Mesodermal cell (in vitro differentiated cells): ENCODE results near the gene PAIP2.

ENCODE experiments used
- H3K27ac ChIP-seq: 2 replicates; pipeline ENCODE4 v1.7.0; 2013; ENCODE audit warnings: mild to moderate bottlenecking, low read depth, low read length, moderate library complexity; ENCODE audit not compliant: severe bottlenecking
- H3K36me3 ChIP-seq: 2 replicates; pipeline ENCODE4 v1.7.1; 2013; ENCODE audit warnings: mild to moderate bottlenecking, low read length, moderate library complexity; ENCODE audit not compliant: control insufficient read depth, insufficient read depth
- H3K4me1 ChIP-seq: one replicate; pipeline ENCODE4 v1.7.1; 2013; ENCODE audit warnings: mild to moderate bottlenecking, low read length; ENCODE audit not compliant: insufficient read depth, control insufficient read depth, poor library complexity, severe bottlenecking
- H3K4me3 ChIP-seq: 2 replicates; pipeline ENCODE4 v1.7.0; 2013; ENCODE audit warnings: low read length, control low read depth, mild to moderate bottlenecking; ENCODE audit not compliant: insufficient read depth, poor library complexity, severe bottlenecking; ENCODE audit errors: extremely low read depth
- H3K9me3 ChIP-seq: 2 replicates; pipeline ENCODE4 v1.7.1; 2013; ENCODE audit warnings: mild to moderate bottlenecking, low read length, moderate library complexity; ENCODE audit not compliant: control insufficient read depth
- WGBS, 2 experiments: methylation state at CpG; one replicate each; pipeline ENCODE4 v1.1.5; 2013; ENCODE audit warnings: missing lambda C conversion rate in 2 of 2; ENCODE audit not compliant: insufficient coverage in 2 of 2; 5-methylcytosine and 5-hydroxymethylcytosine counted together

The PAIP2 gene

DNA sequence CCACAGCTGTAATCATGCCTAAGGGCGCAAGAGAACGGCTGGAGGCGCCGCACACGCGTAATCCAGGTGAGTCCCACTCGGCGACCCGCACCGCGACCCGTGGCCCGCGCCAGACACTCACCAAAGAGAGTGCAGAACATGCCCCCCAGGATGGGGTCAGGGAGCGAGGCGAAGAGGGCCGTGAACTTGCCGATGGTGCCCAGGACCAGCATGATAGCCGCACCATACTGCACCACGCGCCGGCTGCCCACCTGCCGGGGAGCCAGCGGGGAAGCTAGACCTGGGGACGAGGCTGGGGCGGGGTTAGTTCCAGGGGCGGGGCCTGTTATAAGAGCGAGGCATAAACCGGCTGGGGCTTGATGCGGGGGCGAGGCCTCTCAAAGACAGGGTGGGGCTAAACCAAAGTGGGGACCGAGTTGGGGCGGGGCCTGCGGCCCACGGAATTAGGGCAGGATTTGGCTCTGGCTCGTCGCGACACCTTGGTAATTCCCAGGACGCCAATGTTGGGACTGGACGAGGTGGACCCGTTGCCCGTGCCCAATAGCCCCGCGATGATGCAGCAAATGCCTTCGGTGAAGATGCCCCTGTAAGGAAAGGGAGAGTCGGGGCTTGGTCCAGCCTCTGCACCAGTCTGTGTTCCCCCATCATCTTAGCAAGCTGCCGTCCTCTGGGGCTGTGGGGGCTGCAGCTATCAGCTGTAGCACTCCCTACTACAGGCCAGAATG, 36.6 kb downstream of the PAIP2 start:
- no peaks in the 10 kb centered on the region for H3K9me3 ChIP-seq
- no peak overlapping the region for H3K27ac ChIP-seq
- no peak overlapping the region for H3K4me3 ChIP-seq
- peaks cover 4% of the 10 kb centered on the region for H3K4me1 ChIP-seq
- H3K36me3 ChIP-seq = peaks cover 23% of the 10 kb centered on the region
- WGBS, 2 experiments = 93 to 94% methylated on average over 34 to 47 of the region's 47 CpGs

DNA sequence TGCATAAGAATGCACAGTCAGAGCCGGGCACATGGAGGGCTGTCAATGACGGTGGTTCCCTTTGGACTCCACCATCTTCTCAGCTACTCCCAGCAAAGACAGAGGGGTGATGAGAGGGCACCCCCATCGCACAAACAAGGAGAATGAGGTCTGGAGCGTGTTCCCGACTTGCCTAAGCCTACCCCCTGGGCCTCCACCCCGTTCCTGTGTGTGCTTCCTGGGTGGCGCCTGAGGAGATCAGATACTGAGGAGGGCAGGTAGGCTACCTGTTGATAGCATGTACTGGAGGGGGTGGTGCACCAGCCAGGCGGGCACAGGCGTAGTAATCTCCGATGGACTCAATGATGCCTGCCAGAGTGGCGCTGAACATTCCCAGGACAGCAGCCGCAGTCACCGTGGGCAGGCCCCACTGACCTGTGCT, 37.3 kb downstream of the PAIP2 start:
- H3K9me3 ChIP-seq = no peaks in the 10 kb centered on the region
- H3K27ac ChIP-seq = no peak overlapping the region
- H3K36me3 ChIP-seq = peaks cover 17% of the 10 kb centered on the region
- no peak overlapping the region for H3K4me3 ChIP-seq
- 97% methylated on average over 10 to 13 of the region's 13 CpGs for WGBS, 2 experiments
- peaks cover 4% of the 10 kb centered on the region for H3K4me1 ChIP-seq

DNA sequence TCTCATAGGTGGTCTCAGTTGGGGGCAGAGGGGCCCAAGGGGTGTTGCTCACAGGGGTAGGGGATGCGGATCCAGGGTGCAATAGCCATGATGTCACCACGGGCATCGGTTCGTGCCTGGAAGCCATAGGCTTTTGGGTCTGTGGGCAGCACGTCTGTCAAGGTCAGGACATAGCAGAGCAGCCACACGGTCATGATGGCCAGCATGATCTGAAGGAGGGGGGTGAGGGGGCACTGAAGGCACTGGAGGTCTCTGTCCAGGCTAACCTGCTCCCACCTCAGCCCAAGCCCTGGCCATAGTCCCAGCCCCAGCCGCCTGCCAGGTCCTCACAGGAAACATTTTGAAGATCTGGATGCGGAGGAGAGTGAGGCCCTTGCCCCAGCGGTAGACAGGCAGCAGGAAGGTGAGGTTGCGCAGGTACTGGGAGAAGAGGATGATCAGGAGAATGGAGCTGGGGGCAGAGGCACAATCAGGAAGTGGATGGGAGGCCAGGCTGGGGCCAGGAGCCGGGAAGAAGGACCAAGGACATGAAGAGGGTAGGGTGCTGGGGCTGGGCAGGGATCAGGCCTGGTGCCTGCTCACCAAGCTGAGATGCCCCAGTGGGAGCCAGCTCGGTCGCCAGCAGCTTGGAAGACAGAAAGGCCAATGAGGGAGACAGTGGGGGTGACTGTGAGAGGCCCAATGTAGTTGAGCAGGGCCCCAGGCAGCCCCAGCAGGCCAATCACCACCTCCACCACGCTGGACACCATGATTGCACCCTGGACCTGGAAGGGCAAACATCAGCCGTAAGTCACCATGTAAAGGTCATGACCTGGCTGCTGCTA, 38.2 kb downstream of the PAIP2 start:
- Histone ChIP-seq H3K4me3 (no peak overlapping the region), H3K27ac (no peak overlapping the region), H3K9me3 (no peaks in the 10 kb centered on the region), H3K4me1 (peaks cover 4% of the 10 kb centered on the region), H3K36me3 (peaks cover 13% of the 10 kb centered on the region)
- 93 to 97% methylated on average over 8 to 15 of the region's 15 CpGs for WGBS, 2 experiments

DNA sequence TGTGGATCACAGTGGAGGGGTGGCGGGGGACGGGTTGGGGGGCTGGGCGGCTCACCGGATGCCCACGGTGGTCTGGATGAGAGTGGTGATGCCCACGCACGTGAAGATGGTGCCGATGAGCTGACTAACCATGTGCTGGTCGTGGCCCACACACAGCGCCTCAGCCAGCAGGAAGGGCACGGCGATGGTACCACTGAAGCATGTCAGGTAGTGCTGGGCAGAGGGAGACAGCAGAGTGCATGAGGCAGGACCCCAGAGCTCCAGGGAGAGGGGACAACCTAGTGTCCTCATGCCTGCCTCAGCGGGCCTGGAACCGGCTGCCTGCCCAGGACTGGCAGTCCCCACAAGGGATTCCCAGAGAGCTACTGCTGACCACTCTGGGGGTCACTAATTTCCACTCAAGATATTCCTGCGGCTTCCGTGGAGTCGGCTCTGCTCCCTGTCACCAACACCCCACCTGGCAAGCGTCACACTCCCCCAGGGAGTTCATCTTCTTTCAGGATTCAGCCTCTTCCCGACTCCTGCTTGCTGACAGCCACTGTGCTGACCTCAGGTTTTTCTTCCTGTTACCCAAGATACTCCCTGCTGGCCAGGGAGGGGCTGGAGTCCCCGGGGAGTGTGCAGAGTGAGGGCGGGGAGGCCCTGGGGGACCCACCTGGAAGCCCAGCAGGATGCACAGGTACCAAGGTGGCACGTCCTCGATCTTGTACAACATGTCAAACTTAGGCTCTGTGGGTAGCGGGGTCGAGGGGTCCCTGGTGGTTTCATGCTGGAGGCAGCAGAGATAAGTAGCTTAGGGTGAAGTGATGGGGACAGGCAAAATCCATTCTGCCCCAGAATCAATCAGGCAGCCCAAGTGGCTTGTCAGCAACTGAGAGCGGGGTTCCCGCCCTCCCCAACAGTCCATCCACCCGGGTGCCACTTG, 40.4 kb downstream of the PAIP2 start:
- H3K27ac ChIP-seq = no peak overlapping the region
- H3K36me3 ChIP-seq = peaks cover 2% of the 10 kb centered on the region
- 95 to 97% methylated on average over 23 to 26 of the region's 28 CpGs for WGBS, 2 experiments
- peaks cover 4% of the 10 kb centered on the region for H3K4me1 ChIP-seq
- no peak overlapping the region for H3K4me3 ChIP-seq
- H3K9me3 ChIP-seq = no peaks in the 10 kb centered on the region

DNA sequence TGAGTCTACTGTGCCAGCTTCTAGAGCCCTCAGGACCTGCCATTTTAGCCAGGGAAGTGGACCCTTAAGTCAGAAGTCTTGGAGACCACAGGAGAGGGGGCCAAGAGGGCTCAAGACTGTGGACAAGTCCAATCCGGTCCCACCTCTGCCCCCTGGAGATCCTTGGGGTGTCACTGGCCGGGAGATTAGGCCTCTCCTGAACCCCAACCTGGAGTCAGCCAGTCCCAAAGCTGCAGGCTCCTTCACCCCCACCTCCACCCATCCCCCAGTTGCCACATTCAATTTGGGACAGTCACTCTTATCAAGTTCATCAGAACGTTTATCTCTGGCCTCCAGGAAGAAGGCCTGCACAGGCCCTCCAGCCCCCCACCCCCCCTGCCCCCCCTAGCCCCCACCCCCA, 41.2 kb downstream of the PAIP2 start:
- 72 to 100% methylated on average over 2 of the region's 3 CpGs for WGBS, 2 experiments
- no peaks in the 10 kb centered on the region for H3K36me3 ChIP-seq
- H3K4me3 ChIP-seq = no peak overlapping the region
- H3K9me3 ChIP-seq = no peaks in the 10 kb centered on the region
- H3K27ac ChIP-seq = no peak overlapping the region
- peaks cover 5% of the 10 kb centered on the region for H3K4me1 ChIP-seq

DNA sequence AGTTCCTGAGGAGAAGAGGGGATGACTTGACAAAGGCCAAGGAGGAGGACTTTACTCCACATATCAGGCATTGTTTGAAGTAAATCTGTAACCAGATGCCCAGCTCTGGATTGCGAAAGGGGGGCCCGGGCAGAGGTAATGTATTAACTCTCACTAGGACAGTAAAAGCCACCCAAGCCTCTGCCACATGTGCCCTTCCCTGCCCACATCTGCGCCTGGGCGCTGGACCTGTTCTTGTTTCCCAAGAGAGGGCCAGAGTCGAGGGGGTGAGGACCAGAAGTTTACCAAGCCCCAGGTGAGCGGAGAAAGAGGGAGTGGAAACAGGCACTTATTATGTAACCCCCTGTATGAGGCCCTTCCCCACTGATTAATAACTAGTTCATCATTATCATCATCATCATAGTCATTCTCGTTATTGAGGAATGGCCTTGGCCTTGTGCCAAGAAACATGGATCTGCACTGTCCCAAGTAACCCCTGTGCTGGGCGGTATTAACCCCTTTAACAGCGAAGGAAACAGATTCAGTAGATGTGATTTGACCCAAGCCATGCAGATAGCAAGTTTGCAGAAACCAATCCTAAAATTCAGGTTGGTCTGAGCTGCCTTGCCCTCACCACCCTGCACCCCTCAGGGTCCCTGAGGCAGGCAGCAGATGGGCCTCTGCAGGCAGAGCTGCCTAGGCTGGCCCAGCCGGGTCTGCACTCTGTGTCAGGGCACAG, 41.8 kb downstream of the PAIP2 start, which contains the start of gene SLC23A1:
TSS of gene SLC23A1 (minus strand) at position 23 of the 718 bp plus-strand sequence. CDS start 44 bp downstream, outside the sequence.
- WGBS, 2 experiments = 88 to 91% methylated on average over 7 of the region's 10 CpGs
- no peak within 1 kb of the TSS for H3K27ac ChIP-seq
- no peaks in the 10 kb centered on the region for H3K36me3 ChIP-seq
- H3K9me3 ChIP-seq = no peaks in the 10 kb centered on the region
- H3K4me1 ChIP-seq = peaks cover 11% of the 10 kb centered on the region
- no peak within 1 kb of the TSS for H3K4me3 ChIP-seq

DNA sequence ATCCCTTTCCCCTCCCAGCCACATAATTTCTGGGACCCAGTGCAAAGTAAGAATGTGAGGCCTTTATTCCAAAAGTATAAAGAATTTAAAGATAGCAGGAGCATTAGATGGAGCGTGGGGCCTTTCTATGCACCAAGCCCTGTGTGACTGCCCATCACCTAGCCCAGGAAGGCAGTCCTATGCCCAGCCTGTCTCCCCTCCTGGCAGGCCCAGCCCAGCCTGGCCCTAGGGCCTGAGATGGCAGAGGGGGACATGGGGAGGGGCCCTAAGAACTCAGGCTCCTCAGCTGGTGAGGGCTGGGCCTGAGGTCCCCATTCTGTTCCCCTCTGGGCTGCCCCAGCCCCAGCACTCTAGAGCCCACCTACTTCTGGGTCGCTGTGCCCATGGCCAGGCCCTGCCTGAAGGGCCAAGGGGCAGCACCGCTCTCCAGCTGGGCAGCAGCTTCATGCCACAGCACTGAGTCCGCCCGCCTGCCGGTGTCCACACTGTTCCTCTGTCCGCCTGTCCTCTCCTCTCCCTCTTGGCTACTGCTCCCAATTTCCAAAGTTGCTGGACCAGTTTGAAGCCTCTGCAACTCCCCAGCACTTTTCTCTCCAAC, 42.4 kb downstream of the PAIP2 start:
- H3K4me3 ChIP-seq = no peak overlapping the region
- 63 to 79% methylated on average over 4 to 7 of the region's 7 CpGs for WGBS, 2 experiments
- peaks cover 14% of the 10 kb centered on the region for H3K4me1 ChIP-seq
- no peak overlapping the region for H3K27ac ChIP-seq
- H3K36me3 ChIP-seq = no peaks in the 10 kb centered on the region
- no peaks in the 10 kb centered on the region for H3K9me3 ChIP-seq

DNA sequence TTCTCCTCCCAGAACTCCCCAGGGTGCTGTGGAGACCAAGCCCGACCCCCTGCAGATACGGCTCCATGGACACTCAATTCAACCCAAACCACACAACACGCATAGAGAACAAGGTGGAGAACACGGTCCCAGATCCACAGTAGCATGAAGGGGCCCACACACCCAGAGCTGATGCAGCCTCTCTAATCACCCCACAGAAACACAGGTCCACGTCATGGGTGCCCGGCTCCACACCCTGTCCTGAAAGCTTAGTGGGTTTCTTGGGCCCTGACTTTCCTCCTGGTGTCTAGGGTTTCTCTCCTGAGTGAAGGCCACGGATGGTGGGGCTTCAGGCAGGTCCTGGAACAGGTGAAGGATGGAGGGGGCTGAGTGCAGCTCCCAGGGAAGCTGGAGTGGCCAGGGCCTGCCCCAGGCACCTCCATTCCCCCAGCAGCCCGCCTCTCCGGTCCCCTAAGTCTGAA, 43.0 kb downstream of the PAIP2 start:
- no peaks in the 10 kb centered on the region for H3K9me3 ChIP-seq
- 85 to 94% methylated on average over 6 to 7 of the region's 9 CpGs for WGBS, 2 experiments
- no peak overlapping the region for H3K27ac ChIP-seq
- peaks cover 14% of the 10 kb centered on the region for H3K4me1 ChIP-seq
- H3K4me3 ChIP-seq = no peak overlapping the region
- no peaks in the 10 kb centered on the region for H3K36me3 ChIP-seq

DNA sequence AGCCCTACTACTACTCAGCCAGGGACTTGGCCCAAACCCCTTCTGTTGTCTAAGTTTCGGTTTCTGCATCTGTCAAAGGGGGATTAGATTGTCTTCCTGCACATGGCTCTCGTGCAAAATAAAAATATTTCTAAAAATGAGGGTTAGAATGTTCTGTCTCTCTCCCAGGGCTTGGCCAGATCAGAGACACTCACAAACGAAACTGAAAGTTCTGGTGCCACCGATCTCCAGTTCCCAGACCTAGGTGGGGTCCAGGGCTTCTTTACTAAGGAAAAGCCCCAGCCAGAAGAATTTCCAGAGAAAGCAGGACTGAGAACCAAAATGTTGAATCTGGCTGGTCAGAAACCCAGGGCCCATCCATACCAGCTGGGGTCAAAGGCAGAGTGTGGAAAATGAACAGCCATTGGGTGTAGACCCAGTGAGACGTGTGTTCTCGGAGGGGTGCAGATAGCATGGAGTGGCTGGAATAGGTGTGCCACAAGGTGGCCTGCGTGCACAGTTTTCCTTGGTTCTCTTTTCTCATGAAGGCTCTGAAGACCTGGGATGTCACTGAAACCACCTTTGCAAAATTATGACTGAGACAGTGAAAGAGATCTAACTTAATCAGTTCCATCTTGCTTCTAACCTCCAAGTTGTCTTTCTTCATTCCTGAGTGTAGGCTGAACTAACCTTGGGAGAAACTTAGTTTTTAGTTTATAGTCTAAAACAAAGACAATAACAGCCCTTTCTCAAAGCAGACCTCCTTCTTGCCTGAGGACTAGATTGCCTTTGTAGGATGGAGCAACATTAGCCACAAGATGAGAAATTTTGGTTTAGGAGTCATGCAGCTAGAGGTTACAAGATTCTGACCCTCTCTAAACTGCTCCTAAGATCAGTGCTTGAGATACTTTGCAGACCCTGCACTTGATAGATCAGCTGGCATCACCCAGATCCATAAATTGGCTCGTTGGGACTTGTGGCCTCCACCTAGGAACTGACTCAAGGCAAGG, 43.7 kb downstream of the PAIP2 start:
- H3K36me3 ChIP-seq = no peaks in the 10 kb centered on the region
- no peaks in the 10 kb centered on the region for H3K9me3 ChIP-seq
- no peak overlapping the region for H3K27ac ChIP-seq
- no peak overlapping the region for H3K4me3 ChIP-seq
- peaks cover 14% of the 10 kb centered on the region for H3K4me1 ChIP-seq
- WGBS, 2 experiments = 89 to 93% methylated on average over 4 to 7 of the region's 8 CpGs
